ENCODE results near the gene VPS72. TPM values are rescaled to one million over a fixed set of nuclear protein-coding genes. Genes with fewer than 3 reads are reported as not detected.
A peak's percentile ranks its signal among the peaks of the same experiment; 100 is the strongest.

VPS72 gene
- total and polyA plus RNA-seq, 2 of the 13 experiments (the other 11 are each of a cell fraction or from before 2014, with no cell fraction given) = 33.7 to 34.5 TPM

DNA sequence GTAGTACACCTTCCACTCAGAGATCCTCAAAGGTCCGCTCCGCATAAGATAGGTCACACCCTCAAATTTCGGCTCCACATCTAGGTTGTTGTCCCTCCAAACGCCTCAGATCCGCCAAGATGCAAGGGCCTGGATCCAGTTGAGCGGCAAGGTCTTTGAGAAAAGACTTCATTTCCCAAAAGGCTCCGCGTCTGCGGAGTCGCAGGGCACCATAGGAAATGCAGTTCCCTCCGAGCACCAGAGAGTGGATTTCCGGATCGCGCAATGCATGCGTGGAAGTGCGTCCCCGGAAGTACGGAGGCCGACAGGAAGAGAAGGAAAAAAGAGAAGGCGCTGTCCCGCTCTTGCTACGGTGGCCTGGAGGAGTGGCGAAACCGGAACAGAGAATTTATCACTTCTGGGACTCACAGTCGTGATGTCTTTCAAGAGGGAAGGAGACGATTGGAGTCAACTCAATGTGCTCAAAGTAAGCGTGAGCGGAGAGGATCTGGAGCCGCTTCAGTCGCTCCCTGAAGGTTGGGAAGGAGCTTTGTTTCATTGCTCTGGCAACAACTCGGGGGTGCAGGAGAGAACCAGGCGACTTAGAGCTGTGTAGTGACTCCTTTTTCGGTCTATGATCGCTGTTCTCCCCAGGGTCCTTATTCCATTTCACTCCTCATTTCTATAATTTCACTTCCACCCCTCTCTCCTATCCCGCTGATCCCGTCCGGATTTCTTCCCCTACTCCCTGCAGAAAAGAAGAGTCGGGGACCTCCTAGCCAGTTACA lies 24.1 kb downstream of the VPS72 start, which contains the start of the genes LYSMD1 and SCNM1 (continued):
- TF ChIP-seq, protein P1, sequence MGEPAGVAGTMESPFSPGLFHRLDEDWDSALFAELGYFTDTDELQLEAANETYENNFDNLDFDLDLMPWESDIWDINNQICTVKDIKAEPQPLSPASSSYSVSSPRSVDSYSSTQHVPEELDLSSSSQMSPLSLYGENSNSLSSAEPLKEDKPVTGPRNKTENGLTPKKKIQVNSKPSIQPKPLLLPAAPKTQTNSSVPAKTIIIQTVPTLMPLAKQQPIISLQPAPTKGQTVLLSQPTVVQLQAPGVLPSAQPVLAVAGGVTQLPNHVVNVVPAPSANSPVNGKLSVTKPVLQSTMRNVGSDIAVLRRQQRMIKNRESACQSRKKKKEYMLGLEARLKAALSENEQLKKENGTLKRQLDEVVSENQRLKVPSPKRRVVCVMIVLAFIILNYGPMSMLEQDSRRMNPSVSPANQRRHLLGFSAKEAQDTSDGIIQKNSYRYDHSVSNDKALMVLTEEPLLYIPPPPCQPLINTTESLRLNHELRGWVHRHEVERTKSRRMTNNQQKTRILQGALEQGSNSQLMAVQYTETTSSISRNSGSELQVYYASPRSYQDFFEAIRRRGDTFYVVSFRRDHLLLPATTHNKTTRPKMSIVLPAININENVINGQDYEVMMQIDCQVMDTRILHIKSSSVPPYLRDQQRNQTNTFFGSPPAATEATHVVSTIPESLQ (CRISPR knock-in tag; conservative IDR thresholded peaks at IDR 0.05) = 0 out of 2 replicates have a peak, but pooled peaks have one; percentile 72
- 0 out of 2 replicates have a peak, but pooled peaks have one; percentile 55 for TF ChIP-seq FIP1L1 (IDR thresholded peaks at IDR 0.05; ENCODE audit: borderline replicate concordance, insufficient read depth, low read depth, low read length)
- TF ChIP-seq, protein P2, sequence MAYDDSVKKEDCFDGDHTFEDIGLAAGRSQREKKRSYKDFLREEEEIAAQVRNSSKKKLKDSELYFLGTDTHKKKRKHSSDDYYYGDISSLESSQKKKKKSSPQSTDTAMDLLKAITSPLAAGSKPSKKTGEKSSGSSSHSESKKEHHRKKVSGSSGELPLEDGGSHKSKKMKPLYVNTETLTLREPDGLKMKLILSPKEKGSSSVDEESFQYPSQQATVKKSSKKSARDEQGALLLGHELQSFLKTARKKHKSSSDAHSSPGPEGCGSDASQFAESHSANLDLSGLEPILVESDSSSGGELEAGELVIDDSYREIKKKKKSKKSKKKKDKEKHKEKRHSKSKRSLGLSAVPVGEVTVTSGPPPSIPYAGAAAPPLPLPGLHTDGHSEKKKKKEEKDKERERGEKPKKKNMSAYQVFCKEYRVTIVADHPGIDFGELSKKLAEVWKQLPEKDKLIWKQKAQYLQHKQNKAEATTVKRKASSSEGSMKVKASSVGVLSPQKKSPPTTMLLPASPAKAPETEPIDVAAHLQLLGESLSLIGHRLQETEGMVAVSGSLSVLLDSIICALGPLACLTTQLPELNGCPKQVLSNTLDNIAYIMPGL (CRISPR knock-in tag; IDR thresholded peaks at IDR 0.05; ENCODE audit: borderline replicate concordance in 1 of 2, low read depth in 1 of 2) = peak; percentile 78 to 87; a peak in 2 of 4 replicates
- peak; percentile 99 for TF ChIP-seq FOXK1 (CRISPR knock-in tag; IDR thresholded peaks at IDR 0.05; ENCODE audit: borderline replicate concordance, low read depth)
- TF ChIP-seq, protein P3, sequence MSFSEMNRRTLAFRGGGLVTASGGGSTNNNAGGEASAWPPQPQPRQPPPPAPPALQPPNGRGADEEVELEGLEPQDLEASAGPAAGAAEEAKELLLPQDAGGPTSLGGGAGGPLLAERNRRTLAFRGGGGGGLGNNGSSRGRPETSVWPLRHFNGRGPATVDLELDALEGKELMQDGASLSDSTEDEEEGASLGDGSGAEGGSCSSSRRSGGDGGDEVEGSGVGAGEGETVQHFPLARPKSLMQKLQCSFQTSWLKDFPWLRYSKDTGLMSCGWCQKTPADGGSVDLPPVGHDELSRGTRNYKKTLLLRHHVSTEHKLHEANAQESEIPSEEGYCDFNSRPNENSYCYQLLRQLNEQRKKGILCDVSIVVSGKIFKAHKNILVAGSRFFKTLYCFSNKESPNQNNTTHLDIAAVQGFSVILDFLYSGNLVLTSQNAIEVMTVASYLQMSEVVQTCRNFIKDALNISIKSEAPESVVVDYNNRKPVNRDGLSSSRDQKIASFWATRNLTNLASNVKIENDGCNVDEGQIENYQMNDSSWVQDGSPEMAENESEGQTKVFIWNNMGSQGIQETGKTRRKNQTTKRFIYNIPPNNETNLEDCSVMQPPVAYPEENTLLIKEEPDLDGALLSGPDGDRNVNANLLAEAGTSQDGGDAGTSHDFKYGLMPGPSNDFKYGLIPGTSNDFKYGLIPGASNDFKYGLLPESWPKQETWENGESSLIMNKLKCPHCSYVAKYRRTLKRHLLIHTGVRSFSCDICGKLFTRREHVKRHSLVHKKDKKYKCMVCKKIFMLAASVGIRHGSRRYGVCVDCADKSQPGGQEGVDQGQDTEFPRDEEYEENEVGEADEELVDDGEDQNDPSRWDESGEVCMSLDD (CRISPR knock-in tag; IDR thresholded peaks at IDR 0.05; ENCODE audit: borderline replicate concordance) = no peak
- TF ChIP-seq, protein P4, sequence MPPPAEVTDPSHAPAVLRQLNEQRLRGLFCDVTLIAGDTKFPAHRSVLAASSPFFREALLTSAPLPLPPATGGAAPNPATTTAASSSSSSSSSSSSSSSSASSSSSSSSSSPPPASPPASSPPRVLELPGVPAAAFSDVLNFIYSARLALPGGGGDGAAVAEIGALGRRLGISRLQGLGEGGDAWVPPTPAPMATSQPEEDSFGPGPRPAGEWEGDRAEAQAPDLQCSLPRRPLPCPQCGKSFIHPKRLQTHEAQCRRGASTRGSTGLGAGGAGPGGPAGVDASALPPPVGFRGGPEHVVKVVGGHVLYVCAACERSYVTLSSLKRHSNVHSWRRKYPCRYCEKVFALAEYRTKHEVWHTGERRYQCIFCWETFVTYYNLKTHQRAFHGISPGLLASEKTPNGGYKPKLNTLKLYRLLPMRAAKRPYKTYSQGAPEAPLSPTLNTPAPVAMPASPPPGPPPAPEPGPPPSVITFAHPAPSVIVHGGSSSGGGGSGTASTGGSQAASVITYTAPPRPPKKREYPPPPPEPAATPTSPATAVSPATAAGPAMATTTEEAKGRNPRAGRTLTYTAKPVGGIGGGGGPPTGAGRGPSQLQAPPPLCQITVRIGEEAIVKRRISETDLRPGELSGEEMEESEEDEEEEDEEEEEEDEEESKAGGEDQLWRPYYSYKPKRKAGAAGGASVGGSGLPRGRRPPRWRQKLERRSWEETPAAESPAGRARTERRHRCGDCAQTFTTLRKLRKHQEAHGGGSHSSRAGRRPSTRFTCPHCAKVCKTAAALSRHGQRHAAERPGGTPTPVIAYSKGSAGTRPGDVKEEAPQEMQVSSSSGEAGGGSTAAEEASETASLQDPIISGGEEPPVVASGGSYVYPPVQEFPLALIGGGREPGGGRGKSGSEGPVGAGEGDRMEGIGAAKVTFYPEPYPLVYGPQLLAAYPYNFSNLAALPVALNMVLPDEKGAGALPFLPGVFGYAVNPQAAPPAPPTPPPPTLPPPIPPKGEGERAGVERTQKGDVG (CRISPR knock-in tag; IDR thresholded peaks at IDR 0.05; ENCODE audit: borderline replicate concordance) = no peak
- 0 out of 2 replicates have a peak, but pooled peaks have one; percentile 90 for TF ChIP-seq BRCA1 (CRISPR knock-in tag; IDR thresholded peaks at IDR 0.05)
- peak; percentile 96 for TF ChIP-seq GABPA (IDR thresholded peaks at IDR 0.05; ENCODE audit: low read depth, low read length)
- TF ChIP-seq GABPA (CRISPR knock-in tag; IDR thresholded peaks at IDR 0.05; ENCODE audit: low read depth) = peak; percentile 98
- TF ChIP-seq, protein P5, sequence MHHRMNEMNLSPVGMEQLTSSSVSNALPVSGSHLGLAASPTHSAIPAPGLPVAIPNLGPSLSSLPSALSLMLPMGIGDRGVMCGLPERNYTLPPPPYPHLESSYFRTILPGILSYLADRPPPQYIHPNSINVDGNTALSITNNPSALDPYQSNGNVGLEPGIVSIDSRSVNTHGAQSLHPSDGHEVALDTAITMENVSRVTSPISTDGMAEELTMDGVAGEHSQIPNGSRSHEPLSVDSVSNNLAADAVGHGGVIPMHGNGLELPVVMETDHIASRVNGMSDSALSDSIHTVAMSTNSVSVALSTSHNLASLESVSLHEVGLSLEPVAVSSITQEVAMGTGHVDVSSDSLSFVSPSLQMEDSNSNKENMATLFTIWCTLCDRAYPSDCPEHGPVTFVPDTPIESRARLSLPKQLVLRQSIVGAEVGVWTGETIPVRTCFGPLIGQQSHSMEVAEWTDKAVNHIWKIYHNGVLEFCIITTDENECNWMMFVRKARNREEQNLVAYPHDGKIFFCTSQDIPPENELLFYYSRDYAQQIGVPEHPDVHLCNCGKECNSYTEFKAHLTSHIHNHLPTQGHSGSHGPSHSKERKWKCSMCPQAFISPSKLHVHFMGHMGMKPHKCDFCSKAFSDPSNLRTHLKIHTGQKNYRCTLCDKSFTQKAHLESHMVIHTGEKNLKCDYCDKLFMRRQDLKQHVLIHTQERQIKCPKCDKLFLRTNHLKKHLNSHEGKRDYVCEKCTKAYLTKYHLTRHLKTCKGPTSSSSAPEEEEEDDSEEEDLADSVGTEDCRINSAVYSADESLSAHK (CRISPR knock-in tag; IDR thresholded peaks at IDR 0.05; ENCODE audit: borderline replicate concordance) = no peak
- no peak for TF ChIP-seq ZNF550 (CRISPR knock-in tag; IDR thresholded peaks at IDR 0.05; ENCODE audit: borderline replicate concordance)
- peak; percentile 67 for TF ChIP-seq NCOA2 (CRISPR knock-in tag; IDR thresholded peaks at IDR 0.05)

All from HepG2 (cell line).